Measurements from ENCODE around the gene PCDHGA9.

DNA sequence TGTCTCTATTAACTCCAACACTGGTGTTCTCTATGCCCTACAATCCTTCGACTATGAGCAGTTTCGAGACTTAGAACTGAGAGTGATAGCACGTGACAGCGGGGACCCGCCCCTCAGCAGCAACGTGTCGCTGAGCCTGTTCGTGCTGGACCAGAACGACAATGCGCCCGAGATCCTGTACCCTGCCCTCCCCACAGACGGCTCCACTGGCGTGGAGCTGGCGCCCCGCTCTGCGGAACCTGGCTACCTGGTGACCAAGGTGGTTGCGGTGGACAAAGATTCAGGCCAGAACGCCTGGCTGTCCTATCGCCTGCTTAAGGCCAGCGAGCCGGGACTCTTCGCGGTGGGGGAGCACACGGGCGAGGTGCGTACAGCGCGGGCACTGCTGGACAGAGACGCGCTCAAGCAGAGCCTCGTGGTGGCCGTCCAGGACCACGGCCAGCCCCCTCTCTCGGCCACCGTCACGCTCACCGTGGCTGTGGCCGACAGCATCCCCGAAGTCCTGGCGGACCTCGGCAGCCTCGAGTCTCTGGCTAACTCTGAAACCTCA is 20.2 kb downstream of the PCDHGA9 start:
- TF ChIP-seq, protein P1, sequence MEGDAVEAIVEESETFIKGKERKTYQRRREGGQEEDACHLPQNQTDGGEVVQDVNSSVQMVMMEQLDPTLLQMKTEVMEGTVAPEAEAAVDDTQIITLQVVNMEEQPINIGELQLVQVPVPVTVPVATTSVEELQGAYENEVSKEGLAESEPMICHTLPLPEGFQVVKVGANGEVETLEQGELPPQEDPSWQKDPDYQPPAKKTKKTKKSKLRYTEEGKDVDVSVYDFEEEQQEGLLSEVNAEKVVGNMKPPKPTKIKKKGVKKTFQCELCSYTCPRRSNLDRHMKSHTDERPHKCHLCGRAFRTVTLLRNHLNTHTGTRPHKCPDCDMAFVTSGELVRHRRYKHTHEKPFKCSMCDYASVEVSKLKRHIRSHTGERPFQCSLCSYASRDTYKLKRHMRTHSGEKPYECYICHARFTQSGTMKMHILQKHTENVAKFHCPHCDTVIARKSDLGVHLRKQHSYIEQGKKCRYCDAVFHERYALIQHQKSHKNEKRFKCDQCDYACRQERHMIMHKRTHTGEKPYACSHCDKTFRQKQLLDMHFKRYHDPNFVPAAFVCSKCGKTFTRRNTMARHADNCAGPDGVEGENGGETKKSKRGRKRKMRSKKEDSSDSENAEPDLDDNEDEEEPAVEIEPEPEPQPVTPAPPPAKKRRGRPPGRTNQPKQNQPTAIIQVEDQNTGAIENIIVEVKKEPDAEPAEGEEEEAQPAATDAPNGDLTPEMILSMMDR (IDR thresholded peaks at IDR 0.05), result no peak
- no peak for TF ChIP-seq POLR2AphosphoS5 (IDR thresholded peaks at IDR 0.05)
